GM12878 (cell line): Measurements from ENCODE around the gene ABHD6. TPM values are rescaled to one million over a fixed set of nuclear protein-coding genes. Genes with fewer than 3 reads are reported as not detected.

Source experiments
- ATAC-seq: fragments of 200-7000 bp; cut with Tn5 transposase; 3 replicates; pipeline ENCODE4 v1.9.1; 2020; ENCODE audit warnings: mild to moderate bottlenecking, moderate library complexity
- BruUV-seq: library from RNA; stranded (reverse); fragments of 400-500 nt; replicated peaks from 2 replicates; lab custom pipeline; 2021; lab: Mats Ljungman, UMichigan
- CTCF ChIA-PET: fragments of 300-600 bp; sonication (Branson Sonifier 250); formaldehyde crosslinking; extraction: SDS; loops from one replicate; lab custom pipeline; 2021; ENCODE audit warnings: inconsistent platforms; lab: Yijun Ruan, JAX
- POLR2A ChIA-PET: fragments of 350-600 bp; formaldehyde crosslinking; extraction: SDS; loops from one replicate; lab custom pipeline; 2021; ENCODE audit warnings: inconsistent platforms; lab: Charles Lee
- RAD21 ChIA-PET: fragments of 300-600 bp; sonication (Branson Sonifier 250); formaldehyde crosslinking; loops from one replicate; lab custom pipeline; 2023; ENCODE audit warnings: antibody characterized with exemption; ENCODE audit not compliant: unreplicated experiment; lab: Charles Lee
- SMC1A ChIA-PET: fragments of 300-600 bp; sonication (Branson Sonifier 250); formaldehyde crosslinking; loops from one replicate; lab custom pipeline; 2023; ENCODE audit not compliant: unreplicated experiment, uncharacterized antibody; lab: Charles Lee
- DNase-seq: peaks from one replicate; pipeline ENCODE4 v3.0.0-alpha.2; 2011; ENCODE audit warnings: low read depth, low spot score
- FAIRE-seq: peaks from 3 replicates; lab custom pipeline; 2011; peaks lifted over from hg19 to GRCh38; lab: Jason Lieb, UNC
- H2AFZ ChIP-seq: 2 replicates; pipeline ENCODE4 v1.6.0; 2011; ENCODE audit warnings: low read depth, low read length, control low read depth; ENCODE audit not compliant: control insufficient read depth
- H3K27ac ChIP-seq: 2 replicates; pipeline ENCODE4 v1.5.1; 2011; ENCODE audit warnings: control low read depth; ENCODE audit not compliant: control insufficient read depth, insufficient read depth
- H3K27me3 ChIP-seq, 2 experiments: replicated peaks in 1 of 2; 2 replicates each; pipeline versions ENCODE4 v1.6.0 to v1.6.1; 2011; ENCODE audit warnings: low read length in 1 of 2; ENCODE audit not compliant: control insufficient read depth in 2 of 2, insufficient read depth in 2 of 2
- H3K36me3 ChIP-seq, 2 experiments: 2 replicates each; pipeline ENCODE4 v1.5.1; 2011; ENCODE audit warnings: low read length in 1 of 2; ENCODE audit not compliant: control insufficient read depth in 2 of 2, insufficient read depth in 2 of 2
- H3K4me1 ChIP-seq: 2 replicates; pipeline ENCODE4 v1.6.1; 2011; ENCODE audit warnings: mild to moderate bottlenecking, low read length, moderate library complexity, mixed read lengths; ENCODE audit not compliant: control insufficient read depth, insufficient read depth
- H3K4me2 ChIP-seq: 2 replicates; pipeline ENCODE4 v1.6.0; 2011; ENCODE audit warnings: control low read depth; ENCODE audit not compliant: control insufficient read depth, insufficient read depth
- H3K4me3 ChIP-seq: fragments of 200-600 bp; sonication (generic); 2 replicates; pipeline ENCODE4 v1.5.1; 2016
- H3K79me2 ChIP-seq: 2 replicates; pipeline ENCODE4 v1.6.0; 2011; ENCODE audit warnings: low read length; ENCODE audit not compliant: control insufficient read depth, insufficient read depth
- H3K9ac ChIP-seq: 2 replicates; pipeline ENCODE4 v1.8.0; 2011; ENCODE audit warnings: low read length, control low read depth, mixed read lengths; ENCODE audit not compliant: control insufficient read depth, insufficient read depth
- H3K9me3 ChIP-seq: replicated peaks from 3 replicates; pipeline ENCODE4 v1.5.1; 2011; ENCODE audit warnings: mild to moderate bottlenecking, low read length; ENCODE audit not compliant: control insufficient read depth, insufficient read depth
- H4K20me1 ChIP-seq: 2 replicates; pipeline ENCODE4 v1.6.0; 2011; ENCODE audit not compliant: control insufficient read depth, insufficient read depth
- IKZF1 ChIP-seq: fragments of 450-650 bp; conservative IDR thresholded peaks from 2 replicates; pipeline ENCODE4 v1.6.1; 2017; ENCODE audit warnings: antibody characterized with exemption, mild to moderate bottlenecking
- SP1 ChIP-seq: IDR thresholded peaks from one replicate; pipeline ENCODE4 v1.6.1; 2011; ENCODE audit warnings: low read depth, low read length
- WGBS: methylation state at CpG from one replicate; pipeline ENCODE4 v1.1.6; 2016; ENCODE audit warnings: low lambda C conversion rate; ENCODE audit not compliant: insufficient replicate concordance, insufficient coverage; ENCODE audit errors: missing lambda C conversion rate; 5-methylcytosine and 5-hydroxymethylcytosine counted together
- in situ Hi-C: fragments of 300-500 bp; cut with MboI; formaldehyde crosslinking; loops from 9 replicates; pipeline ENCODE4 v1.14.3; 2018; ENCODE audit warnings: mixed read lengths
- intact Hi-C: fragments of 100-400 bp; cut with micrococcal nuclease; formaldehyde crosslinking; loops from one replicate; pipeline ENCODE4 v1.14.2; 2022; ENCODE audit not compliant: unreplicated experiment
- polyA plus RNA-seq, 11 experiments: library from polyadenylated mRNA; depleted of rRNA in 4 of 11; unstranded in 6 of 11; stranded (reverse) in 5 of 11; fragments of >200 nt; fragmentation: Nextera tagmentation in 4 of 11; fragmentation: Illumina TruSeq in 1 of 11; extraction: Ambion mirVana in 4 of 11; extraction: Trizol in 1 of 11; gene quantifications; 1 replicate in 1 of 11; 2 replicates in 10 of 11; pipeline versions ENCODE4 v1.2.1 to v1.2.3, GENCODE V29; 2011 to 2016; ENCODE audit warnings: inconsistent platforms in 2 of 11, missing spikeins in 2 of 11, low read depth in 1 of 11
- total RNA-seq, 4 experiments: library from RNA; depleted of rRNA in 3 of 4; stranded (reverse); fragments of >200 nt in 3 of 4; fragmentation: Illumina TruSeq in 1 of 4; extraction: Trizol in 1 of 4; gene quantifications; 2 replicates each; pipeline versions ENCODE4 v1.2.1 to v1.2.3, GENCODE V29; 2013 to 2021

The ABHD6 gene
- total and polyA plus RNA-seq, 10 of the 15 experiments (the other 5 are each of a cell fraction or from before 2014, with no cell fraction given): 1.4 to 33.2 (median 3.2) TPM

DNA sequence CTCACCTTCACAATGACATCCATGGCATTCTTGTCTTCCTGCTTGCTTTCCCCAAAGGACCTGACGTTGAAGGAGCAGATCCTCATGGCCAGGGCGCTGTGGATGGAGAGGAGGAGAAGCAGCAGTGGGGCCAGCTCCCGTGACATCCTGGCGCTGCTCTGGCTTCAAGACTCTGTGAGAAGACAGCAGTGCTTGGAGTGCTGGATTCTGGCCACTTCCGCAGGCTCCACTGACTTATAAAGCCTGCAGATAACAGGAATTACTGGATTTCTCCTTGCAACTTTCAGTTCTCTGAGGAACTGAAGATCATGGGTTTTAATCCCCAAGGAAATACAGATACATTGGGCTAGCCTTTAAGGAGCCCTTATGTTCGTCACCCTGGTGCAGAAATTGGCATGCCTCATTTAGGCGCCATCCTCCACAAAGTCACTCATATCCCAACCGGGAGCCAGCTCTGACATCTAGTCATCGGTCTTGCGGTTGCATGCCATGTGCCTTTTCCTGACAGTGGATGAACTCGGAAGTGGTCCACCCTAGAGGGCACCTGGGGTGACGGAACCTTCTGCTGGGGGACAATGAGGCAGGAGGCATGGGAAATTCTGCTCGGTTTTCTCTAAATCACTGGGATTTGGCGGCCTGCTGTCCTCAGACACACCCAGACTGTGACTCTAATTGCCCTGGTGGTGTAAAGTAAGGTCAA is 26.7 kb upstream of the ABHD6 start, which contains the start of gene DNASE1L3:
Gene DNASE1L3, minus strand, starts transcription at position 212 of the 700 bp plus-strand sequence. Its CDS starts 66 bp downstream, at position 146.
- ChIA-PET CTCF (interaction anchor here (1.0 to 13.5 kb wide), 4 partner anchors 16 to 202 kb away, joined by 3 to 655 read pairs (median 14); partner anchors contain the start of genes FLNB, HTD2 and RPP14), RAD21 (interaction anchor here (0.6 to 11.9 kb wide), 4 partner anchors 8 to 29 kb away, joined by 3 to 285 read pairs (median 18); no protein-coding TSS in a partner anchor), POLR2A (interaction anchor here (0.6 to 15.5 kb wide), 4 partner anchors 11 to 650 kb away, joined by 3 to 491 read pairs (median 5); no protein-coding TSS in a partner anchor), SMC1A (interaction anchor here (1.3 to 14.2 kb wide), 3 partner anchors 9 to 20 kb away, joined by 5 to 510 read pairs (median 228); no protein-coding TSS in a partner anchor)
- in situ Hi-C loops: loop anchor here (25.0 kb wide), 1 partner anchor 1176 kb away; no protein-coding TSS in a partner anchor
- WGBS: 71% methylated on average over 14 of the region's 14 CpGs
- Histone ChIP-seq H3K9ac (no peak within 1 kb of the TSS), H4K20me1 (no peaks in the 10 kb centered on the region), H2AFZ (no peak within 1 kb of the TSS), H3K9me3 (no peaks in the 10 kb centered on the region; the same call in 2 of the 3 replicates), H3K4me3 (no peak within 1 kb of the TSS), H3K36me3 (no peaks in the 10 kb centered on the region; a peak in 1 of 4 replicates), H3K79me2 (no peaks in the 10 kb centered on the region), H3K4me1 (peaks cover 34% of the 10 kb centered on the region), H3K4me2 (no peak within 1 kb of the TSS), H3K27ac (no peak within 1 kb of the TSS), H3K27me3 (no peaks in the 10 kb centered on the region)
- ATAC-seq (no peak), DNase-seq (no peak), FAIRE-seq (no peak)
- intact Hi-C loops: no loop called here
- BruUV-seq: no TSS peak
- TF ChIP-seq IKZF1 (0 out of 2 replicates have a peak, but pooled peaks have one; percentile 38), SP1 (no peak)
